ENCODE measurements around the gene MAD1L1.

- no peak for TF ChIP-seq CTCF (conservative IDR thresholded peaks at IDR 0.05 in 1 of 2, IDR thresholded peaks at IDR 0.05 in 1 of 2; ENCODE audit: low read depth in 1 of 2, low read length in 2 of 2)
- no peak for TF ChIP-seq EZH2 (IDR thresholded peaks at IDR 0.05; ENCODE audit: low read length, missing control alignments)
Measured at GRCh38 chr7:1947586-1948217, 285.0 kb downstream of the MAD1L1 start.

Data from fibroblast of lung (primary cell).